Retina (tissue), 1 donor: Measurements from ENCODE around the gene TSACC.
"Not testable (repeated sequence)": the region's sequence is repeated elsewhere in the genome, so short reads cannot be mapped to it uniquely, and the experiment has no call there.

ENCODE experiments used
- DNase-seq: peaks from one replicate; pipeline ENCODE4 v3.0.0-alpha.2; 2016

The TSACC gene

GRCh38 chr1:156347331-156347730, 9.0 kb downstream of the TSACC start:
- no peak for DNase-seq

DNA sequence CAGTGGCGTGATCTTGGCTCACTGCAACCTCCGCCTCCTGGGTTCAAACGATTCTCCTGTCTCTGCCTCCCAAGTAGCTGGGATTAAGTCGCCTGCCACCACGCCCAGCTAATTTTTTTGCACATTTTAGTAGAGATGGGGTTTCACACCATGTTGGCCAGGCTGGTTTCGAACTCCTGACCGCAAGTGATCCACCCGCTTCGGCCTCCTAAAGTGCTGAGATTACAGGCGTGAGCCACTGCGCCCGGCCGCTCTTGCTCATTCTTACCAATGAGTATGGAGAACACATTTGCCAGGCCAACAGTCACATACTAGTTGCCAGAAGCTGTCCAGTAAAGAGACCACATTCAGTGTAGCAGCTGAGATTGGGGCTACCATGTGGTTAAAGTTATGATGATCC, 14.2 kb downstream of the TSACC start:
- not testable (repeated sequence) for DNase-seq

DNA sequence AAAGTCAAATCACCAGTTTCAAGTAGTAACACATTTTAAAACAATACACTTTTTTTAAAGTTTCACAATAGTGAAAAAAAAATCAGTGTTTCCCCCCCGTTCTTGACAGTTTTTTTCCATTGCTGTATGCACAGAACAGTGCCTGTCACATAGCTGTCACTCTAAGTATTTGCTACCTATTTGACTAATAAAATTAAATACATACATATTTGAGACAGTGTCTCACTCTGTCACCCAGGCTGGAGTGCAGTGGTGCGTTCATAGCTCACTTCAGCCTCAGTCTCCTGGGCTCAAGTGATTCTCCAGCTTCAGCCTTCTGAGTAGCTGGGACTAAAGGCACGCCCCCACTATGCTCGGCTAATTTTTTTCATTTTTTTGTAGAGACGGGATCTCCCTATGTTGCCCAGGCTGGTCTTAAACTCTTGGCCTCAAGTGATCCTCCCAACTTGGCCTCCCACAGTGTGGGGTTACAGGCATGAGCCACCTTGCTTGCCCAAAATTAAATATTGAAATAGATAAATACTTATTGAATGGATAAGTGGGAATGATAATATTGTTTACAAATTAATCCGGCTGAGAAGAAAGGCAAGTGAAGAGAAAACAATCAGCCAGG, 18.0 kb downstream of the TSACC start:
- DNase-seq, result no peak

DNA sequence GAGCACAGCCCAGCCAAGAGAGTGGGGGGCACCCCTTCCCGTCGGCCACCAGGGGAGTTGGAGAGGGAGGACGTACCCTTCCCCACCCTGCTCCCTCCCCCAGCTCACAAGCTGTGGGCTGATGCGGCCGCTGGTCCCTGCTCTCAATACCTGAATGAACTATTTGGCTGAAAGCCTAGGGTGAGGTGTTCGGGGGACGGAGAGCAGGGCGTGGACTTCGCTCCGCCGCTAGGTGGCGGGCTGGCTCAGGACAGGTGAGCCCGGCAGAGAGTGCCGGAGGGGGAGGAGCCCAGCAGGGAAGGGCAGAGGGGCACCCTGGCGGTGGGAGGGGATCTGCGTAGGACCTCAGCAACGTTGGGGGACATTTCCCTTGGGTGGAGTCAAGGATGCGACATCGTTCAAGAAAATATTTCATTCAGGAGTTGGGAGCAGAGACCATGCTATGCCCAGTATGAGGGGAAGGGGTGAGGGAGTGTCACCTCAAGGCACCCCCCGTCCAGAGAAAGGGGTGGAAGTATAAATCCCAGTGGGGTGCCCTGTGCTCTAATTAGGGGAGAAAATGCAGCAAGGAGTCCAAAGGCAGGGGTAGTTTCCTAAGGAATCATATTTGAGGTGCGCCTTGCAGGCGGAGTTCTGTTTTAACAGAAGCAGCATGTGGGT, 18.7 kb downstream of the TSACC start:
- peak; percentile 36 for DNase-seq

GRCh38 chr1:156357977-156358376, 19.7 kb downstream of the TSACC start:
- DNase-seq, result no peak

GRCh38 chr1:156358641-156359040, 20.3 kb downstream of the TSACC start:
- no peak for DNase-seq

GRCh38 chr1:156359249-156359648, 20.9 kb downstream of the TSACC start:
- DNase-seq, result no peak

- no peak for DNase-seq
Observed at GRCh38 chr1:156359973-156360372, 21.6 kb downstream of the TSACC start.

DNA sequence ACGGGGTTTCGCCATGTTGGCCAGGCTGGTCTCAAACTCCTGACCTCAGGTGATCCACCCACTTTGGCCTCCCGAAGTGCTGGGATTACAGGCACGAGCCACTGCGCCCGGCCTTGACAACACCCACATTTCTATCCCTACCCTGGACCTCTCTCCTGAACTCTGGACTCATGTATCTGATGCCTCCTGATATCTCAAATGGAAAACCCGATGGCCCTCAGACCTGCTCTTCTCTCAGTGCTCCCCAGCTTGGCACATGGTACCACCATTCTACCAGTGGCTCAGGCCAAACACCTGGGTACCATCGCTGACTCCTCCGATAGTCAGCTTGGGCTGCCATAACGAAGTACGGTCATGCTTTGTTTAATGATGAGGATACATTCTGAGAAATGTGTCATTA, 22.2 kb downstream of the TSACC start:
- DNase-seq, result no peak

DNA sequence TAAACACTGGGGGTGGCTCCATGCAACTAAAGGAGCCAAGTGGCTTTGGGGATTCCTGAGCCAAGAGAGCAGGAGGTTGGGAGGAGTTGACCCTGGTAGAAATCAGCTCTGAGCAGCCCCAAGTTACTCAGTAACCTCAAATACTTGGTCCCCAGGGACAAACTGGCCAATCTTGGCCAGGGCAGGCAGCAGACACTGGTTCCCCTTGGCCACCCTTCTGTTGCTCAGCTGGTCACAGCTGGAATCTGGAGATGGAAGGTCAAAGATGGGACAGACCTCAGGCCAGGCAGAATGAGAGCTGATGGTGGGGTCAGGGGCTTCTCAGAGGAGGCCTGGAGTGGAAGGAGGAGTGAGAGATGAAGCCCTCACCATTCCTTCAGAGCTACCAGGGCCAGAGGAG, 27.4 kb downstream of the TSACC start:
- DNase-seq, result no peak

DNA sequence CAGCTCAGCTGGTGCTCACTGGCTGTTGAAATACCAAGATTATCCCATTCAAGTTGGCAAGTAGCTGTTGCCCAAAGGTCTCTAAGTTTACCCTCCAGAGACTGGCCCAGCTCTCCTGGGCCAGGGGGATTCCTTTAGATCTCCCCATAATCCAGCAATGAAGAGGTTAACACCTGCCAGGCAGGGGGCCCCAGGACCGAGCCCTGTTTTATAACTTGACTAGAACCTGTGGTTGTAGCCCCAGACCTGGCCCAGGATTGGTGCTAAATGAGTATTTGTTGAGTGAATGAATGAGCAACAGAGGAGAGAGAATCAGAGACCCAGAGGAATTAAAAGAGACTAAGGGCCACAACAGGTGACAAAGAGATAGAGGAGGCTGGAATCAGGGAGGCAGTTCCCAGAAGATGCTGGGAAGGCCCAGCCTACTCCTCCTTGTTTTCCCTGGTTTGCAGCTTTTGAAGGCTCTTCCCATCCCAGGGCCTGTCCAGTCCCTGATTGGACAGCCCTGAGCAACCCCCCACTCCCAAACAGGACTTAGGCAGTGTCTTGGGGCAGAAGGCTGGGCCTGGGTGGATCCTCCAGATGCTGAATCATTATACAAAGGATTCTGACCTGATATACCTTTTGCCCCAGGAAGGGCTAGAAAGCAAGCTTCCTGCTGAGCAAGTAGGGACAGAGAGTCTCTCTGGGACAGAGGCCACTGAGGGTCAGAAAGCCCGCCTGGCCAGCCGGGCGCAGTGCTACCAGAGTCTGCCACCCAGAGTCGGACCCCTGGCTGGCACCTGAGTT, 28.2 kb downstream of the TSACC start:
- no peak for DNase-seq

- DNase-seq, result no peak
Observed at GRCh38 chr1:156367383-156368156, 29.2 kb downstream of the TSACC start.

DNA sequence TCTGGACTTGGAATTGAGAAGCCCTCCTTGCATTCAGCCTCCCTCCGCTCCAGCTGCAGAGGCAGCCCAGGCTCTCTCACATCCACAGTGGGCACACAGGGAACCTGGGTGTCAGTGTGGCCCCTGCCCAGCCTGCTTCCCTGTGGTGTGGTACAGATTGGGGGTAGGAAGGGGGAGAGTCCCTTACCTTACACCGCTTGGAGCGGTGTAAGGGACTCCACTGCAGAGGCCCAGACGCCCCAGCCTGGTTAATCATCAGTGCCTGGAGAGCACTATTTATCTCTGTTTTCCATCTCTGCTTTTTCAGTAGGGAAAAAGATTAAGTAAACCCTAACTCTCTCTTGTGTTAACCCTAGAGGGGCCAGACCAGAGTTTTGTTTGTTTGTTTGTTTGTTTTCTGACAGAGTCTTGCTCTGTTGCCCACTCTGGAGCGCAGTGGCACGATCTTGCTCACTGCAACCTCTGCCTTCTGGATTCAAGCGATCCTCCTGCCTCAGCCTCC, 29.9 kb downstream of the TSACC start:
- DNase-seq, result no peak

DNA sequence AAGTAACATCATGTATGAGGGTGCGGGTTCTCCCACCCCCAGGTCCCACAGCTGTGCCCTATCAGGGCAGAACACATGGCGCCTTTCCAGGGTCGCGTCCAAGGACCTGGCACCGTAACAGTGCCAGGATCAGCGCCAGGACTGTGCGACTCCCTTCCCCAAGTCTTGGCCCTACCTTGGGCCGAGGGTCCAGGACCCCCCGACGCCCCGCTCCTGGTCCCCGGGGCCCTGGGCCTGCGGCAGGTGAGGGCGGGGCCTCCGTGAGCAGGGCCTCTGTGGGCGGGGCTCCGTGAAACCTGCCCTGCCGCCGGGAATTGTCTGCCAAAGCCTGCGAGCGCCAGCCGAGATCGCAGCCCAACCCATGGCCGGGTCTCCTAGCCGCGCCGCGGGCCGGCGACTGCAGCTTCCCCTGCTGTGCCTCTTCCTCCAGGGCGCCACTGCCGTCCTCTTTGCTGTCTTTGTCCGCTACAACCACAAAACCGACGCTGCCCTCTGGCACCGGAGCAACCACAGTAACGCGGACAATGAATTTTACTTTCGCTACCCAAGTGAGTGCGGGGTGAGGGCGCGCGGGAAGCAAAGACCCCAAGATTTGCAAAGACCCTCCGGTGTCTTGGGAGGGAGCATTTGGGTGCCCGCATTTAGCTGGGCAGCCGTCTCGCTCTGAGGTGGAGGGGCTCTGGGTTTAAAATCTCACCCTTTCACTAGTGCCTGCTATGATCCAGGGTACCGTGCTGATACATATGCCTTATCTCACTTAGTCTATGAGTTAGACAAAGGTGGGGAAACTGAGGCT, 30.8 kb downstream of the TSACC start, which contains the start of gene RHBG:
Gene RHBG, plus strand, starts transcription at position 323 of the 796 bp plus-strand sequence. Its CDS starts 39 bp downstream, at position 362.
- DNase-seq, result peak; percentile 70

DNA sequence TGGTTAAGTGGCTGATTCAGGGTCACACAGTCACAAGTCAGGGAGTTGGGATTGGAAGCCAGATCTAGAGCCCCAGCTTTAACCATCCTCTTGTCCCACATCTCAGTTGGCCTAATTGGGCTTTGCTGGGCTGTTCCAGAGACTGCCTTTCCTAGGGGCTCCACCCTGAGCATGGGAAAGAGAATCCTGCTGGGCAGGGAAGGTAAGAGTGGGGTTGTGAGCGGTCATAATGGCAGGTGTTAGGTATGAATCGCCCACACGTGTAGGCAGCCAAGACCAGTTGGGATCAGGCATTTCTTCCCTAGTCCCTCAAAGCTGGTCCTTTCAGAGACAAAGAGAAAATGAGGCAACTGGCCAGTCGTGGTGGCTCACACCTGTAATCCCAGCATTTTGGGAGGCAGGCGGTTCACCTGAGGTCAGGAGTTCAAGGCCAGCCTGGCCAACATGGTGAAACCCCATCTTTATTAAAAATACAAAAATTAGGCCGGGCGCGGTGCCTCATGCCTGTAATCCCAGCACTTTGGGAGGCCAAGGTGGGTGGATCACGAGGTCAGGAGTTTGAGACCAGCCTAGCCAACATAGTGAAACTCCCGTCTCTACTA, 31.5 kb downstream of the TSACC start:
- not testable (repeated sequence) for DNase-seq

- DNase-seq, result no peak
Observed at GRCh38 chr1:156371553-156372264, 33.4 kb downstream of the TSACC start.

DNA sequence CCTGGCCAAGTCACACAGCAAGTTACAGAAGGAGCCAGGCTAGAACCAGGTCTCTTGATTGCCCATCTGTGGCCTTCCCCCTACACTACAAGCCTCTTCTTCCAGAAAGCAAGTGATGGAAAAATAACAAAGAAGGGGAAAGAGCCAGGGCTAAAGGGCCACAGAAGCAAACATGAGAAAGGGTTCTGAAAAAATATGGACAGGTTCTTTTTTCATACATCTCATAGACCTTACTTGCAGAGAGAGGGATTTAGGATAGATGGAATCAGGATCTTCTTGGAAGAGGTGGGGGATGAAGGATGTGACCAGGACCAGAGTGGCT, 33.9 kb downstream of the TSACC start:
- no peak for DNase-seq

DNA sequence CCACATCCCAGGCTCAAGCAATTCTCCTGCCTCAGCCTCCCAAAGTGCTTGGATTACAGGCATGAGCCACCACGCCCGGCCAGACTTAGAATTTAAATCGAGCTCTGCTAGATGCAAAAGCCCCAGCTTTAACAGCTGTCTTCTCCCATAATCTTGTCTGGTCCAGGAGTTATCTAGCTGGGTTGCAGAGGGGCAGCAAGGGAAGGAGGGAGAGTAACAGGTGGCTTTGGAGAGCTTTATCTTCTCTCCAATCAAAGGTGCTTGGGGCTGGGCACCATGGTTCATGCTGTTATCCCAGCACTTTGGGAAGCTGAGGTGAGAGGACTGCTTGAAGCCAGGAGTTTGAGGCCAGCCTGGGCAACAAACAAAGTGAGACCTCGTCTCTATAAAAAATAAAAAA, 34.5 kb downstream of the TSACC start:
- no peak for DNase-seq

GRCh38 chr1:156373546-156373945, 35.2 kb downstream of the TSACC start:
- no peak for DNase-seq

DNA sequence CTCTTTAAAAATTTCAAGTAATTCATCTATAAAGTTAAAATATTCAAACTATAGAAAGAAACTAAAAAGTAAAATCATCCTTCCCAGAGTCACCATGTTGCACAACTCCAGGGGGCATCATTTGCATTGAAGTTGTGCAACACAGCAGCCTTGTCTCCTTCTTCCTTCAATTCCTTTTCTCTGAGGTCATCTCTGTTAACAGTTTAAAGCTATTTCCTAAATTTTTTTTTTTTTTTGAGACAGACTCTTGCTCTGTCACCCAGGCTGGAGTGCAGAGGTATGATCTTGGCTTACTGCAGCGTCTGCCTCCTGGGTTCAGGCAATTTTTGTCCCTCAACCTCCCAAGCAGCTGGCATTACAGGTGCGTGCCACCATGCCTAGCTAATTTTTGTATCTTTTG, 37.8 kb downstream of the TSACC start:
- no peak for DNase-seq
